ENCODE measurements around the gene ENTPD5.
"Not testable (repeated sequence)": the region's sequence is repeated elsewhere in the genome, so short reads cannot be mapped to it uniquely, and the experiment has no call there.

The ENTPD5 gene

DNA sequence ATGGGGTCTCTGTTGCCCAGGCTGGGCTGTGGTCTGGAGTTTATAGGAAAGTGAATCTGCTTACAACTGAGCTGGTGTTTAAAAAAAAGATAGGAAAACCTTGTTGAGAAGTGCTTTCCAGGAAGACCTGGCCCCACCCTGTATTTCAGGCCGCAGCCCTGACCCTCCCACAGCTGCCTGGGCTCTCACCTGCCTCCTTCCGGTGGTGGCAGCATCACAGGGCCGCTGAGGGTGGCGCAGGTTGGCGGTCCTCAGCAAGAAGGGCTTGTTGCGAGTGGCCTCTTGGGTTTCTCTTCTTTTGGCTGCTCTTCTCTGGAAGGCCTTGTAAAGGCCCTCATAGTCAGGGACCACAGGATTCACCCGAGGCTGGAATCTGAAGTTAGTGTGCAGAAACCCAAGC, 76.9 kb downstream of the ENTPD5 start:
- no peak for FAIRE-seq

DNA sequence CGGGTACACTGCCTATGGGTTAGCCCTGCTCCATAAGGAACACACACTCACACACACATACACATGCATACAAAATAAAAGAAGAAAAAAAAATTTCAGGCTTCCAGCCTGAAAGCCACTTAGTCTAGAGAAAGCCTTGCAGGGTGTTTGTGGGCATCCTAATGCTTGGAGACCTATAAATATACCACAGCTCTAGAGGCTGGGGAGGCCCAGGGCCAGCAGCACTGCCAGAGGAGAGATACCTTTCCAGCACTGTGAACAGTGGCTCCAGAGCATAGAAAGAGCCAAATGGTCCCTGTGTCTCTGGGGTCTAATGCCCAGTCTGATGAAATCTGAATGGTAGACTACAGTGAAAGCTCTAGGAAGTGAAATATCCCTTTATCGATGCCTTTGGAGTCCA, 82.1 kb downstream of the ENTPD5 start:
- no peak for FAIRE-seq

DNA sequence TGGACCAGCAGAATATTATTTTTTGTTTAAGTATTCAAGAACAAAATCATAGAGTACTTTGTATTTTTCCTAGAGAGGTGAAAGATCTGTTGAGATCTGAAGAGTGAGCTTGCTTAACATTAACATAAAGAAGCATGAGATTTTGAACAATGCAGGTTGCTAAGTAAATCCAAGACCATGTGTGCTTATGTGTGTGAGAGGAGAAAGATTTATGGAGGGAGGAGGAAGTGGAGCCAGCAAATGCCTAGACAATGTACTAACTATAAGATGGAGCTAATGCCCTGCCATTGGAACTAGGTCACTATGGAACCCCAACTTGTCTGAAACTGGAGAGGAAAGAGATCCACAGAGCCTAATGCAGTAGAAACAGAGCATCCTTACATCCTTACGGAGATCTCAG, 82.5 kb downstream of the ENTPD5 start:
- no peak for FAIRE-seq

DNA sequence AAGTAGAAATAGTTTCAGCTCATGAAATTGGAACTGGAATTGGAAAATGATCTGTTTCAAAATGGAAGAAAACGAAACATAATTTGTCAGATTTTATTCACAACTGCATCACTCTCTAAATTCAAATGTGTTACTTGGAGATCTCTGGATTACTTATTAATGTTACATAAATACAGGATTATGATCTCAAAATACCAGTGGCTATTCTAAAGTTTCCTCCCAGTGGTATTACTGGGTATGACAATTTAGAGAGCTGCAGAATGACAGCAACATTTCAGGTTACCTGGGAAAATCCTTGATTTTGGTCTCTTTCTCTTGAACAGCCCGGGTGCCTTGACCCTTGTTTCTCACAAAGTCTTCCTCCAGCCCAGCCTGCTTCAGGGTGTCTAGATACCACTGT, 83.4 kb downstream of the ENTPD5 start:
- no peak for FAIRE-seq

DNA sequence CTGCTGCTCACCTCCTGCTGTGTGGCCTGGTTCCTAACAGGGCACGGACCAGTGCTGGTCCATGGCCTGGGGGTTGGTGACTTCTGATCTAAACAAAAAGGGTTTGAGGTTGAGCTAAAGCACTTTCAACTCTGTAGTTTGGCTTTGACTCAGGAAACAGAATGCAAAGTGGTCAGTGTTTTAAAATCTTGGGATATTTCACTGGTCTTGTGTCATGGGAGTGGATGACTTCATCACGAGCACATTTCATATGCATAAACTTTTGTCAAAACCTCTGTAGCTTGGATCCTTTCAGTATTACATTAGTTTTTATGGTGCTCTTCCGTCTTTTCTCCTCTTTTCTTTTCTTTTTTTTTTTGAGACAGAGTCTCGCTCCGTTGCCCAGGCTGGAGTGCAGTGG, 94.8 kb downstream of the ENTPD5 start:
- no peak for FAIRE-seq

DNA sequence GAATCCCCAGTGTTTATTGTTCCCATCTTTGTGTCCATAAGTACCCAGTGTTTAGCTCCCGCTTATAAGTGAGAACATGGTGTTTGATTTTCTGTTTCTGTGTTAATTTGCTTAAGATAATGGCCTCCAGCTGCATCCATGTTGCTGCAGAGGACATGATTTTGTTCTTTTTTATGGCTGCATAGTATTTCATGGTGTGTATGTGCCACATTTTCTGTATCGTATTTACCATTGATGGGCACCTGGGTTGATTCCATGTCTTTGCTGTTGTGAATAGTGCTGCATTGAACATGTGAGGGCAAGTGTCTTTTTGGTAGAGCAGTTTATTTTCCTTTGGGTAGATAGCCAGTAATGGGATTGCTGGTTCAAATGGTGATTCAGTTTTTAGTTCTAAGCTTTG, 99.6 kb downstream of the ENTPD5 start:
- not testable (repeated sequence) for FAIRE-seq

DNA sequence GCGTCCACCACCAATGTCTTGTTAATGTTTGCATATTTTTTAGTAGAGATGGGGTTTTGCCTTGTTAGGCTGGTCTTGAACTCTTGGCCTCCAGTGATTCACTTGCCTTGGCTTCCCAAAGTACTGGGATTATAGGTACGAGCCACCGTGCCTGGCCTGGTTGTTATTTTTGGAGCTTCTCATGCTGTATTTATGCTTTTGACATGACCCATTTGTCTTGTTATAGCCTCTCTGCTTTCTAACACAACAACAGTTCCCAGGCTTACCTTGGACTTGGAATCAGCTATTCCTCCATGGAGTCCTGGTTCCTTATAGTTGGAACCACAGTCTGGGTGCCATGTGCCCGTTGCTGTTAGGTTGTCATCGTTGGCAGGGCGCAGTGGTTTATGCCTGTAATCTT, 102.8 kb downstream of the ENTPD5 start:
- no peak for FAIRE-seq

DNA sequence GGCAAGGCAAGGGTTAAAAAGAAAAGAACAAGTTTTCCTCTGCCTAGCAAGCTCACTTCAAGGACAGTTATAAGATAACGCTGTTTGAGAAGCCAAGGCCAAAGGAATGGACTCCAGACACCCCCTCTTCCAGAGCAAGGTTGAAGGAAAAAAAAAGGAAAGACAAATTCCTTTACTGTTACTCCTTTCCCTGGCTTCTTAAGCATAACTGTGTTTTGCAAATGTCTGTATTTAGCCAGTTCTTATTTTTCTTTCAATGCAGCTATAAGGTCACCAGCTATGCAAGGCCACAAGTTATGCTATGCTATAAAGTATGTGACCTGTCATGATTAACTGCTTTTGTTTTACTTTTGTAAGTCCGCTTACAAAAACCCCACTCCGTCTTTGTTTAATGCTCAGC, 105.8 kb downstream of the ENTPD5 start:
- FAIRE-seq, result no peak

DNA sequence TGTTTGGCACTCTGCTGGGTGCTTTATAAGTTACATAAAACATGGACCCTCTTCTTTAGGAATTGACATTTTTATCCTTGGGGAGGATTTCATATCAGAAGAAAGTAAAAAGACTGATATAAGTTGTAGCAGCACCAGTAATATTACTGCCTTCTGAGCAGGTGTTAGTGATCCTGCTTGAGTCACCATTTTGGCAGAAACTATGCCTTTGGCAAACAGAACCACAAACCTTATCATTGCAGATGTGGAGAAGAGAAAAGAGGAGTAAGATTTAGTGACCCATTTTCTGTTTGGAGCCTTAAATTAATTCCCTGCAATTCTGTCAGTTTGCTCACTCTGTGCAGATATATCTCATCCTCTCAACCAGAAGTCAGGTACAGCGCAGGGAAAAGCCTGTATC, 109.4 kb downstream of the ENTPD5 start:
- no peak for FAIRE-seq
